ENCODE measurements around the gene RSPH6A.

DNA sequence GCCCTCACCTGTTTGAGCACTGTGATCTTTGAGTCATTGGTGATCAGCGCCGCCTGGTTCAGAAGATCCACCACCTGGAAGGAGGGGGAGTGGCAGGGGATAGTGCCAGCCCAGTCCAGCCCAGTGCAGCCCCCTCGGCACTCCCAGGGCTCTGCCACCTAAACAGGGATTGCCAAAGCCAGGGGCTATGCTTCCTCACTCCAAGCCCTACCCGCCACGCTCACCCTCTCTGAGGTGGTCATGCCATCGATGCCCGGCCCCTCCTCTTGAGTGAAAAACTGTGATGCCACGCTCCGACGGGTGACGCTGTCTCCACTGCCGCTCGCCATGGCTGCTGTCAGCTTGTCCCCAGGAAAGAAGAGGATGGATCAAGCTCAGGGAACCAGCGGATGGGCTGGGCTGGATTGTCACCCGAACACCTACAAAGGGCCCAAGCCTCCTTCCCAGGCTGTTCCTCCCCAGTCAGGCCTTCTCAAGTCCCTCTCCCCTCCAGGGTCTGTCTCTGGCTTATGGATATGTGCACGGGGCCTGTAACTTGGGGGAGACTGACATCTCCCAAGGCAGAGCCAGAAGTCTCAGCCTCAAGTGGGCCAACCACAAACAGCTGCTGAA, 39.2 kb upstream of the RSPH6A start:
- TF ChIP-seq POLR2AphosphoS5 (IDR thresholded peaks at IDR 0.05; ENCODE audit: low read length) (no peak), FOXK2 (IDR thresholded peaks at IDR 0.05) (no peak), TAF1 (IDR thresholded peaks at IDR 0.05; ENCODE audit: borderline replicate concordance, low read depth, low read length) (no peak), CEBPB (IDR thresholded peaks at IDR 0.05; ENCODE audit: borderline replicate concordance in 1 of 2, low read depth in 2 of 2, low read length in 2 of 2) (no peak), EZH2 (IDR thresholded peaks at IDR 0.05; ENCODE audit: borderline replicate concordance, control insufficient read depth, low read depth, low read length) (no peak), JUND (IDR thresholded peaks at IDR 0.05; ENCODE audit: low read depth, low read length) (no peak), KAT2A (conservative IDR thresholded peaks at IDR 0.05; ENCODE audit: control insufficient read depth, low read depth, low read length) (no peak)
- TF ChIP-seq, protein P1, sequence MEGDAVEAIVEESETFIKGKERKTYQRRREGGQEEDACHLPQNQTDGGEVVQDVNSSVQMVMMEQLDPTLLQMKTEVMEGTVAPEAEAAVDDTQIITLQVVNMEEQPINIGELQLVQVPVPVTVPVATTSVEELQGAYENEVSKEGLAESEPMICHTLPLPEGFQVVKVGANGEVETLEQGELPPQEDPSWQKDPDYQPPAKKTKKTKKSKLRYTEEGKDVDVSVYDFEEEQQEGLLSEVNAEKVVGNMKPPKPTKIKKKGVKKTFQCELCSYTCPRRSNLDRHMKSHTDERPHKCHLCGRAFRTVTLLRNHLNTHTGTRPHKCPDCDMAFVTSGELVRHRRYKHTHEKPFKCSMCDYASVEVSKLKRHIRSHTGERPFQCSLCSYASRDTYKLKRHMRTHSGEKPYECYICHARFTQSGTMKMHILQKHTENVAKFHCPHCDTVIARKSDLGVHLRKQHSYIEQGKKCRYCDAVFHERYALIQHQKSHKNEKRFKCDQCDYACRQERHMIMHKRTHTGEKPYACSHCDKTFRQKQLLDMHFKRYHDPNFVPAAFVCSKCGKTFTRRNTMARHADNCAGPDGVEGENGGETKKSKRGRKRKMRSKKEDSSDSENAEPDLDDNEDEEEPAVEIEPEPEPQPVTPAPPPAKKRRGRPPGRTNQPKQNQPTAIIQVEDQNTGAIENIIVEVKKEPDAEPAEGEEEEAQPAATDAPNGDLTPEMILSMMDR (IDR thresholded peaks at IDR 0.05 in 2 of 3, conservative IDR thresholded peaks at IDR 0.05 in 1 of 3; ENCODE audit: control insufficient read depth in 2 of 3, extremely low read depth in 1 of 3, insufficient read depth in 1 of 3, low read depth in 3 of 3, low read length in 3 of 3): no peak
- TF ChIP-seq, protein P2, sequence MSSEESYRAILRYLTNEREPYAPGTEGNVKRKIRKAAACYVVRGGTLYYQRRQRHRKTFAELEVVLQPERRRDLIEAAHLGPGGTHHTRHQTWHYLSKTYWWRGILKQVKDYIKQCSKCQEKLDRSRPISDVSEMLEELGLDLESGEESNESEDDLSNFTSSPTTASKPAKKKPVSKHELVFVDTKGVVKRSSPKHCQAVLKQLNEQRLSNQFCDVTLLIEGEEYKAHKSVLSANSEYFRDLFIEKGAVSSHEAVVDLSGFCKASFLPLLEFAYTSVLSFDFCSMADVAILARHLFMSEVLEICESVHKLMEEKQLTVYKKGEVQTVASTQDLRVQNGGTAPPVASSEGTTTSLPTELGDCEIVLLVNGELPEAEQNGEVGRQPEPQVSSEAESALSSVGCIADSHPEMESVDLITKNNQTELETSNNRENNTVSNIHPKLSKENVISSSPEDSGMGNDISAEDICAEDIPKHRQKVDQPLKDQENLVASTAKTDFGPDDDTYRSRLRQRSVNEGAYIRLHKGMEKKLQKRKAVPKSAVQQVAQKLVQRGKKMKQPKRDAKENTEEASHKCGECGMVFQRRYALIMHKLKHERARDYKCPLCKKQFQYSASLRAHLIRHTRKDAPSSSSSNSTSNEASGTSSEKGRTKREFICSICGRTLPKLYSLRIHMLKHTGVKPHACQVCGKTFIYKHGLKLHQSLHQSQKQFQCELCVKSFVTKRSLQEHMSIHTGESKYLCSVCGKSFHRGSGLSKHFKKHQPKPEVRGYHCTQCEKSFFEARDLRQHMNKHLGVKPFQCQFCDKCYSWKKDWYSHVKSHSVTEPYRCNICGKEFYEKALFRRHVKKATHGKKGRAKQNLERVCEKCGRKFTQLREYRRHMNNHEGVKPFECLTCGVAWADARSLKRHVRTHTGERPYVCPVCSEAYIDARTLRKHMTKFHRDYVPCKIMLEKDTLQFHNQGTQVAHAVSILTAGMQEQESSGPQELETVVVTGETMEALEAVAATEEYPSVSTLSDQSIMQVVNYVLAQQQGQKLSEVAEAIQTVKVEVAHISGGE (CRISPR knock-in tag; IDR thresholded peaks at IDR 0.05): no peak
